GM18499 (cell line): ENCODE data around the gene KLRG1.
A peak's percentile ranks its signal among the peaks of the same experiment; 100 is the strongest.

Experiments
- ATAC-seq: cut with Tn5 transposase; IDR thresholded peaks from one replicate; pipeline ENCODE4 v1.9.1; 2021; ENCODE audit warnings: moderate number of reproducible peaks; ENCODE audit not compliant: insufficient read depth, unreplicated experiment

Gene KLRG1

GRCh38 chr12:8980137-8980536 is 9.2 kb upstream of the KLRG1 start:
- ATAC-seq: no peak

GRCh38 chr12:8985213-8985754 is 4.1 kb upstream of the KLRG1 start:
- ATAC-seq: no peak

GRCh38 chr12:8987163-8987562 is 2.2 kb upstream of the KLRG1 start:
- no peak for ATAC-seq

GRCh38 chr12:8987685-8988084 is 1.7 kb upstream of the KLRG1 start:
- no peak for ATAC-seq

GRCh38 chr12:8991371-8992345 is 2.3 kb downstream of the KLRG1 start:
- no peak for ATAC-seq

- no peak for ATAC-seq
These were observed 4.5 kb downstream of the KLRG1 start for GRCh38 chr12:8993827-8994226.

GRCh38 chr12:8995021-8995775 is 5.9 kb downstream of the KLRG1 start:
- ATAC-seq: no peak

- ATAC-seq: peak; percentile 88
These were observed 7.5 kb downstream of the KLRG1 start for GRCh38 chr12:8996682-8997405.

GRCh38 chr12:9001233-9001632 is 11.9 kb downstream of the KLRG1 start:
- ATAC-seq: no peak

GRCh38 chr12:9002335-9002734 is 13.0 kb downstream of the KLRG1 start:
- no peak for ATAC-seq

GRCh38 chr12:9022592-9022991 is 33.2 kb downstream of the KLRG1 start:
- ATAC-seq: no peak

- ATAC-seq: no peak
These were observed 35.2 kb downstream of the KLRG1 start for GRCh38 chr12:9024512-9024911.

- no peak for ATAC-seq
These were observed 38.1 kb downstream of the KLRG1 start for GRCh38 chr12:9027161-9028059.

- ATAC-seq: no peak
These were observed 41.4 kb downstream of the KLRG1 start for GRCh38 chr12:9030776-9031175.

GRCh38 chr12:9032202-9032964 is 43.0 kb downstream of the KLRG1 start:
- no peak for ATAC-seq

GRCh38 chr12:9033265-9033887 is 44.0 kb downstream of the KLRG1 start:
- ATAC-seq: no peak

GRCh38 chr12:9034095-9034494 is 44.7 kb downstream of the KLRG1 start:
- no peak for ATAC-seq

- ATAC-seq: no peak
These were observed 46.9 kb downstream of the KLRG1 start for GRCh38 chr12:9036227-9036626.
